Activated naive CD4-positive, alpha-beta T cell treated with anti-CD3 and anti-CD28 coated beads, Interleukin-2, amount 50 U/mL, for 72 hours (primary cell): ENCODE measurements around the gene MTCH2. TPM values are rescaled to one million over a fixed set of nuclear protein-coding genes. Genes with fewer than 3 reads are reported as not detected.

ENCODE experiments used
- ATAC-seq, 2 donors: fragments of 150-1000 bp; cut with Tn5 transposase; 2 replicates each; pipeline ENCODE4 v1.10.0; 2021; ENCODE audit warnings: mild to moderate bottlenecking in 2 of 2, moderate library complexity in 2 of 2
- DNase-seq, 2 donors: peaks; one replicate each; pipeline ENCODE4 v3.0.0; 2021 to 2022; ENCODE audit warnings: low spot score in 2 of 2
- H3K27ac Mint-ChIP-seq, 2 donors: one replicate each; pipeline ENCODE4 v1.8.0; 2022; ENCODE audit warnings: mild to moderate bottlenecking in 2 of 2, mixed read lengths in 2 of 2
- H3K36me3 Mint-ChIP-seq, 2 donors: one replicate each; pipeline ENCODE4 v1.8.0; 2022; ENCODE audit warnings: mixed read lengths in 2 of 2
- H3K9me3 Mint-ChIP-seq, 2 donors: one replicate each; pipeline ENCODE4 v1.8.0; 2022; ENCODE audit warnings: mixed read lengths in 2 of 2
- total RNA-seq, 2 donors: library from RNA; stranded (reverse); gene quantifications; one replicate each; pipeline ENCODE4 v1.2.3, GENCODE V29; 2022

Gene MTCH2
- total RNA-seq, 2 donors from 2014 or later, result 103 to 134 TPM

DNA sequence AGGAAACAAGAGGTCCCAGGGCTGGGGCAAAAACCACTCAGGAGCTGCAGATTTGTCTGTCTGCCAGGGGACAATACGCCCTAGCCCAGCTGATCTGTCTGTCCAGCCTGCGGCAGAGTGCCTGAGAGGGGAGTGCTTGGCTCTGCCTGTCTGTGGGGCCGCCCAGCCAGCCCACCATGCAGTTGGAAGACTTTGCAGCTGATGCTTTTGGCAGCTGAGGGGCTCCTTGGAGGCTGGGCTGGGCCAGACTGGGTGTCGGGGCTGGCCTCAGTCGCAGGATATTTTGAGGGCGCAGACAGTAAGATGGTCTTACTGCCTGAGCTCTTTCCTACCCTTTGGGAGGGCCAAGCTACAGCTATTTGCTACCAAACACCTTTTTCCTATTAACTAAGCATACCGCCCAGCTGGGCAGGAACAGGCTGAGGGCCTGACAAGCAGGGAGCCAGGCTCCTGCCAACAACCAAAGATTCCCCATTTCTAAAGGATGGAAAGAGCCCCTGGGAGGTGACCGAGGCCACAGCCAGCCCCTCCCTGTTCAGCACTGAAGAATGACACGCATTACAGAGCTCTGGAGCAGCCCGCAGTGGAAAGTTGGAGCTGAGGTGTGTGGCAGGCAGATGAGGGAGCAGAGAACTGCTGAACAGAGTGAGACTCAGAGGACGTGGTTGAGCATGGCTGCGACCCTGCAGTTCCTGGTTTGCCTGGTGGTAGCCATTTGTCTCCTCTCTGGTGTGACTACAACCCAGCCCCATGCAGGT, 56.1 kb downstream of the MTCH2 start, which contains the start of gene FAM180B:
FAM180B (plus strand) TSS at position 581 of the 758 bp plus-strand sequence; CDS start at position 672, 91 bp downstream.
- Mint-ChIP-seq H3K9me3 (no peaks in the 10 kb centered on the region), H3K36me3 (peaks cover 8 to 14% of the 10 kb centered on the region in 2 donors), H3K27ac (peak within 1 kb of the TSS in 1 of 2 donors; percentile 29)
- ATAC-seq, result peak; percentile 7 to 19
- DNase-seq, result no peak

DNA sequence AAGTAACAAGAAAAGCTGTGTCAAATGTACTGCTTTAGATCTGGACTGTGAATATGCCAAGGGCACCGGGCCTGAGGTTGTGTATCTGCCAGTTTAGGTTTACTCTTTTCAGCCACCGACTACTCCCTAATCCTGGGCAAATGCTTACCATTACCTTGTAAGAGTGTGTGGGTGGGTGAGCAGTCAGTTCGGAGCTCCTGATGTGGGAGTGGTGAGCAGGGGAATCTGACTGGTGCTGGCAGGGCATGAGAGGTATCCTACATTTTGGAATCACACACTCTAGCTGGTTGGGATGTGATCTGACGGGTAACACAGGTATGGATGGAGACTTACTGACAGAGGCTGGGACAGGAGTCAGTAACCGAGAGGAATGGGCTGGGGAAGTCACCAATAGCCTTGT, 58.5 kb downstream of the MTCH2 start:
- no peak for ATAC-seq
- Mint-ChIP-seq H3K27ac (no peak overlapping the region), H3K36me3 (peaks cover 19 to 23% of the 10 kb centered on the region in 2 donors), H3K9me3 (no peaks in the 10 kb centered on the region)
- DNase-seq, result no peak

- peak within 1 kb of the TSS; percentile 95 to 99 for H3K27ac Mint-ChIP-seq
- peak; percentile 89 to 94 for DNase-seq
- H3K36me3 Mint-ChIP-seq, result peaks cover 27 to 36% of the 10 kb centered on the region in 2 donors
- ATAC-seq, result peak; percentile 96 to 97
- no peaks in the 10 kb centered on the region for H3K9me3 Mint-ChIP-seq
These were observed 63.5 kb downstream of the MTCH2 start, which contains the start of the genes KBTBD4 and NDUFS3 for GRCh38 chr11:47578524-47579494. TSS of gene KBTBD4 (minus strand) at chr11:47578970. CDS start at chr11:47578951, 19 bp downstream. TSS of gene NDUFS3 (plus strand) at chr11:47579074. CDS start at chr11:47579092, 18 bp downstream.

GRCh38 chr11:47577460-47578041, 64.8 kb downstream of the MTCH2 start:
- H3K36me3 Mint-ChIP-seq, result peaks cover 24 to 37% of the 10 kb centered on the region in 2 donors

DNA sequence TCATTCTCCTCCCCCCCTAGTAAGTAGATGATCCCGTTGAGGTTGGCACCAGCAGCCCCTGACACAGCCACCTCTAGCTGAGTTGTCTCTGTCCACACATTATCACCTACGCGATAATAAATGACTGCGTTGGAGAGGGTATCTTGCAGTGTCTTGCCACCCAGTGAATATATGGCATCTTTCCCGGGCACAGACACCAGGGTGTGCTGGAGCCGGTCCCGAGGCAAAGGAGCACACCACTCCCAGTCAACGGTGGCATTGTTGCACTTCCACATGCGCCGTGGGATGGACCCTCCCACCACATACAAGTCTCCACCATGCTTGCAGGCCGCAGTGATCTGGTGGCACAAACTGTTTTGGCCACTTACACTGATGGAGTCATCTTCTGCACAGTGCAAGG, 69.0 kb downstream of the MTCH2 start:
- H3K36me3 Mint-ChIP-seq, result peaks cover 9 to 34% of the 10 kb centered on the region in 2 donors
- DNase-seq, result no peak
- H3K27ac Mint-ChIP-seq, result no peak overlapping the region
- no peak for ATAC-seq
- H3K9me3 Mint-ChIP-seq, result no peaks in the 10 kb centered on the region

More at GRCh38 chr11:47577460-47578041, 64.8 kb downstream of the MTCH2 start:
- H3K27ac Mint-ChIP-seq, result peak overlapping the region; percentile 95 to 99
- no peak for DNase-seq
- ATAC-seq, result no peak
- no peaks in the 10 kb centered on the region for H3K9me3 Mint-ChIP-seq

DNA sequence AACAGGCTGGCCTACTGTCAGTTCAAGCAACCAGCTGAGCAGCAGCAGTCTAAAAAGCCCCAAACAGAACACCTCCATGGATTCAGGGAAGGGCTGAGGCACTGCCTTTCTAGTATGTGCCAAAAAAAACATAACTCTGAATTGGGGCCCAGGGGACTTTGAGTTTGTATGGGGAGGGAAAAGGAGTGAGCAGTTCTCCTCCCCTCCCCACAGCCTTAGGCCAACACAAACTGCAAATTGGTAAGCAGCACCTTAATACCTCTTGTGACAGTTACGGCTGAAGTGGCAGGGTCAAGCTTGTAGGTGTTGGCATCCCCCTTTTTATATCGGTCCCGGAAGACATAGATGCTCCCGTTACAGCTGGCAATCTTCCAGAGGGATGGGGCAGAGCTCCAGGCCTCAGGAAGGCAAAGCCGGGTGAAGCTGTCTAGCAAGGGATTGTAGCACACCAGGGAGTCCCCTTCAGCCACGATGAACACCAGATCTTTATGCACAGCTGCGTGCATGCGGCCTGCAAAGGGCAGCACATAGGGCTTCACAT, 69.6 kb downstream of the MTCH2 start:
- Mint-ChIP-seq H3K9me3 (no peaks in the 10 kb centered on the region), H3K27ac (no peak overlapping the region), H3K36me3 (peaks cover 9 to 36% of the 10 kb centered on the region in 2 donors)
- DNase-seq (no peak), ATAC-seq (no peak)

- H3K9me3 Mint-ChIP-seq, result no peaks in the 10 kb centered on the region
- no peak for ATAC-seq
- H3K36me3 Mint-ChIP-seq, result peaks cover 2 to 31% of the 10 kb centered on the region in 2 donors
- DNase-seq, result no peak
- no peak overlapping the region for H3K27ac Mint-ChIP-seq
These were observed 70.5 kb downstream of the MTCH2 start for GRCh38 chr11:47571895-47572294.

DNA sequence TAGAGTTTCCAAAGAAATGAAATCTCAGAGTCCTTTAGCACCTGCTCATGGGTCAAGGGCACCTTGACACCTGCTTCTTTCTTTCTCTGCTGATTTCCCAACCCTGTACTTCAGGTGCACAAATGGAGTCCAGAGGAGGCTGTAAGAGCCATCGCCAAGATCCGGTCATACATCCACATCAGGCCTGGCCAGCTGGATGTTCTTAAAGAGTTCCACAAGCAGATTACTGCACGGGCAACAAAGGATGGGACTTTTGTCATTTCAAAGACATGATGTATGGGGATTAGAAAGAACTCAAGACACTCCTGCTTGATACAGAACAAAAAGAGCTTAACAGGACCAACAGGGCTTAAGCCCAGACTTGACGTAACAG, 71.0 kb downstream of the MTCH2 start:
- no peaks in the 10 kb centered on the region for H3K9me3 Mint-ChIP-seq
- H3K27ac Mint-ChIP-seq, result no peak overlapping the region
- ATAC-seq, result no peak
- DNase-seq, result no peak
- H3K36me3 Mint-ChIP-seq, result peaks cover 0 to 33% of the 10 kb centered on the region in 2 donors

DNA sequence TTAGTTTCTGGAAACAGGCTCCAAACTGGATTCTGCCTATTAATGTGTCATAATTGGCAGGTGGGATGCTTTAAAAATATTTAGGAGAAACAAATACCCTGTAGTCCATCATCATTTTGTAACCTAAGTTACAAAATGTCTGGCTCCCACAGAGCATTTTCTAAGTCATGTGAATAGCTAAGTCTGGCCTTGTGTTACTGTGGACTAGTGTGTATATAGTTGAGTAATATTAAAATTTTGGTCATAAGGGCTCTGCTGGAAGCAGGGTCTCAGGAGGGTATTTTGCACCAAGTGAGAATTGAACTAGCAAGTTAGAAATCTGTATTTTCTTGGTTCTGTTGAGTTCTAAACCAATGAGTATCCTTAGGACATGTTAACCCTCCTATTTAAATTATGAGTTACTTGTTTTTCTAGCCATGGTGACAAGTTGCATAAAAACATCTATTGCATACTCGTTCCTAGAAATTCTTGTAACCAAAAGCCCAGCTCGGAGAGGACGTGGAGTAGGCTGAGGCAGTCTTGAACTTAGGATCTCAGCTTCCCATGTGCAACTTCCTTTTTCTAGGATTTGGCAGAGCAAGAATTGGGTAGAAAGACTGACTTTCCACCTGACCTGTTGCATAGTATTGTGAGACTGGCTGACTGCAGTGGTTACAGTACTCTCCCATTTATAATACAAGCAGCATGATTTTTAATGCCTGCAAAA, 71.6 kb downstream of the MTCH2 start:
- Mint-ChIP-seq H3K36me3 (peaks cover 0 to 29% of the 10 kb centered on the region in 2 donors), H3K9me3 (no peaks in the 10 kb centered on the region), H3K27ac (no peak overlapping the region)
- DNase-seq (no peak), ATAC-seq (no peak)

DNA sequence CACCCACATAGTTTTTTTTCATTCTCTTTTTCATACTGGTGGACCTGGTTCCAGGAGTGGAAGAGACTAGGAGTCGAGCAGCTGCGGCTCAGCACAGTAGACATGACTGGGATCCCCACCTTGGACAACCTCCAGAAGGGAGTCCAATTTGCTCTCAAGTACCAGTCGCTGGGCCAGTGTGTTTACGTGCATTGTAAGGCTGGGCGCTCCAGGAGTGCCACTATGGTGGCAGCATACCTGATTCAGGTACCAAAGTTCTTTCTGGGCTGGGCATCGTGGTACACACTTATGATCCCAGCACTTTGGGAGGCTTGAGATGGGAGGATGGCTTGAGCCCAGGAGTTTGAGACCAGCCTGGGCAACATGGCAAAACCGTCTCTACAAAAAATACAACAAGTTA, 72.7 kb downstream of the MTCH2 start:
- Mint-ChIP-seq H3K9me3 (no peaks in the 10 kb centered on the region), H3K27ac (no peak overlapping the region), H3K36me3 (peaks cover 0 to 29% of the 10 kb centered on the region in 2 donors)
- DNase-seq (no peak), ATAC-seq (no peak)

Other genes starting within 250 kb of the MTCH2 start
- 10 to 100 TPM; 11.9 to 15.2 TPM for gene SLC39A13, start 234.0 kb downstream of the MTCH2 start, total RNA-seq
- 100 to 1,000 TPM; 126 to 134 TPM for gene PSMC3, start 216.1 kb downstream of the MTCH2 start, total RNA-seq
- under 1 TPM in 1 of 2 donors, not detected in 1; 0.62 TPM for gene RAPSN, start 193.4 kb downstream of the MTCH2 start, total RNA-seq
- gene CELF1, start 89.4 kb downstream of the MTCH2 start, total RNA-seq, result 100 to 1,000 TPM; 105 to 128 TPM
- 10 to 100 TPM; 20.4 to 37.5 TPM for gene PTPMT1, start 77.0 kb downstream of the MTCH2 start, total RNA-seq
- gene KBTBD4, start 63.6 kb downstream of the MTCH2 start, total RNA-seq, result 10 to 100 TPM; 22.1 to 25.4 TPM
- gene NDUFS3, start 63.5 kb downstream of the MTCH2 start, total RNA-seq, result 100 to 1,000 TPM; 128 to 158 TPM
- under 1 TPM in 1 of 2 donors, not detected in 1; 0.18 TPM for gene FAM180B, start 55.9 kb downstream of the MTCH2 start, total RNA-seq
- gene C1QTNF4, start 48.1 kb downstream of the MTCH2 start, total RNA-seq, result 1 to 10 TPM in 1 of 2 donors, under 1 TPM in 1; 0.49 to 1.2 TPM
- gene AGBL2, start 72.8 kb upstream of the MTCH2 start, total RNA-seq, result 1 to 10 TPM; 4.3 to 6.0 TPM
- gene FNBP4, start 124.8 kb upstream of the MTCH2 start, total RNA-seq, result 100 to 1,000 TPM; 130 to 147 TPM
- gene NUP160, start 205.8 kb upstream of the MTCH2 start, total RNA-seq, result 10 to 100 TPM; 76.8 to 95.7 TPM